ENCODE measurements around the gene TPGS2.
"Not testable (repeated sequence)": the region's sequence is repeated elsewhere in the genome, so short reads cannot be mapped to it uniquely, and the experiment has no call there.

TPGS2 gene

DNA sequence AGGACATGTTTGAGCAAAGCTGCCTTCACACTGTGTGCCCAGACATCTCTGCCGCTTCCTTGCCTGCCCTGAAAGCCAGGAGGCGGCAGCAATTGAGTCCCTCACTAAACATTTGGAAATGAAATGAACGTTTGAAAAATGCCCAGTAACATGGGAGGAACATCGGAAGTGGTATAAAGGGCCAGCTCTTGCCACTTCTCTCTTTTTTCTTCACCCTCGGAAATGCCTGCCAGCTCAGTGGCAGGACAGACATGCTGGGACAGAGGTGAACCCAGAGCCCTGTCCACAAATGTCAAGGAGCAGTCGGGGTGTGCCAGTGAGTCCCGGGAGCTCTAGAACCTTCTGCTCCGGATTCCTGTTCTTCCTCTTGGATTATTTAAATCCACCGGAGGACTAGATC lies 46.1 kb downstream of the TPGS2 start:
- Histone ChIP-seq H3K4me1 (ENCODE audit: insufficient read depth, low read length) (peaks cover 4% of the 10 kb centered on the region), H3K36me3 (ENCODE audit: insufficient read depth, low read length) (peaks cover 21% of the 10 kb centered on the region), H3K4me3 (ENCODE audit: low read length) (no peak overlapping the region), H3K27me3 (ENCODE audit: insufficient read depth, low read length) (no peaks in the 10 kb centered on the region), H2AFZ (ENCODE audit: low read depth, low read length) (no peak overlapping the region), H3K9me3 (ENCODE audit: low read length) (no peaks in the 10 kb centered on the region)

DNA sequence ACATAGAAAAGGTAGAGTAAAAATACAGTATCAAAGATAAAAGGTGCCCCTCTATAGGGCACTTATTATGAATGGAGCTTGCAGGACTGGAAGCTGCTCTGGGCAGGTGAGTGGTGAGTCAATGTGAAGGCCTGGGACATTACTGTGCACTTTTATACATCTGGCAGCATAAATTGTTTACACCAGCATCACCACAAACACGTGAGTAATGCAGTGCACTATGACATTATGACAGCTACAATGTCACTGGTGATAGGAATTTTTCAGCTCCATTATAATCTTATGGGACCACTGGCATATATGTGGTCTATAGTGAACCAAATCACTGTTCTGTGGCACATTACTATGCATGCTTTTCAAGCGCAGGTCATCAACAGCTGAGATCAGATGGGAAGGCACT lies 48.1 kb downstream of the TPGS2 start:
- H3K9me3 ChIP-seq (ENCODE audit: low read length), result no peaks in the 10 kb centered on the region
- no peak overlapping the region for H2AFZ ChIP-seq (ENCODE audit: low read depth, low read length)
- H3K4me1 ChIP-seq (ENCODE audit: insufficient read depth, low read length), result no peaks in the 10 kb centered on the region
- no peak overlapping the region for H3K4me3 ChIP-seq (ENCODE audit: low read length)
- H3K36me3 ChIP-seq (ENCODE audit: insufficient read depth, low read length), result peaks cover 23% of the 10 kb centered on the region
- H3K27me3 ChIP-seq (ENCODE audit: insufficient read depth, low read length), result no peaks in the 10 kb centered on the region

DNA sequence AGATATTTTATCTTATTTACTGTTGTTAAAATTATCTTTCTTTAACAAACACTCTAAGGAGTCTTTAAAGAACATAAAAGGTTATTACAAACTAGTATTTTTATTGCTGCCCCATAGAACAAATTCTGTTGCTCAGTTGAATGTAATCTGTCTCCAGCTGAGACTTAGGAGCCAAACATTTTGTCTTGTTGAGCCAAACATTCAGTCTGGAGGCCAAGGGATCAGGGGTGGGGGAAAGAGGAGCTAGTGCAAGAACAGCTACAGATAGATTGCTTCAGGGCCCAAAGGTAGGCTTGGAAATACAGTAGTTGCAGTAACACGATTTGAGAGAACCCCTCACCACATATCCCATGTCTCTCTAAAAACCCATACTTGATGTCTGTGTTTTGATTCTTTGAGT lies 51.2 kb downstream of the TPGS2 start:
- no peaks in the 10 kb centered on the region for H3K4me1 ChIP-seq (ENCODE audit: insufficient read depth, low read length)
- peaks cover 23% of the 10 kb centered on the region for H3K36me3 ChIP-seq (ENCODE audit: insufficient read depth, low read length)
- no peaks in the 10 kb centered on the region for H3K27me3 ChIP-seq (ENCODE audit: insufficient read depth, low read length)
- H2AFZ ChIP-seq (ENCODE audit: low read depth, low read length), result no peak overlapping the region
- H3K9me3 ChIP-seq (ENCODE audit: low read length), result no peaks in the 10 kb centered on the region
- no peak overlapping the region for H3K4me3 ChIP-seq (ENCODE audit: low read length)

DNA sequence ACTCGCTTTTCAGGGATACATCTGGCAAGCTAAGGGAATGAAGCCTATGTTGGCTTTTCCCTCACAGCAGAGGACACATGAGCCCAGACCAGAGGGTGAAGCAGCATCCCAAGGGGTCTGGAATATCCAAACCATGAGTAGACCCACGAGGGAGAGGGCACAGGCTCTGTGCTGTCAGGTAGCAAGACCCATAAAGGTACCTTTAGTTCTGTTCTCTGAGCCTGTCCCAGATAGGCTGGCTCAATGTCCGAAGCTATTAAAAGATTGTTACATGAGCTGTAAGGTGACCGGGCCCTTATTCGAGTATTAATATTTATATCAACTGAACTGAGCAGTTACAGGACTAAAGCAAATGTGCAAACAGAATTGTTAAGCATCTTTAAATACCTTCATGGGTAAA lies 52.2 kb downstream of the TPGS2 start:
- Histone ChIP-seq H3K4me3 (ENCODE audit: low read length) (no peak overlapping the region), H3K4me1 (ENCODE audit: insufficient read depth, low read length) (no peaks in the 10 kb centered on the region), H3K27me3 (ENCODE audit: insufficient read depth, low read length) (no peaks in the 10 kb centered on the region)

DNA sequence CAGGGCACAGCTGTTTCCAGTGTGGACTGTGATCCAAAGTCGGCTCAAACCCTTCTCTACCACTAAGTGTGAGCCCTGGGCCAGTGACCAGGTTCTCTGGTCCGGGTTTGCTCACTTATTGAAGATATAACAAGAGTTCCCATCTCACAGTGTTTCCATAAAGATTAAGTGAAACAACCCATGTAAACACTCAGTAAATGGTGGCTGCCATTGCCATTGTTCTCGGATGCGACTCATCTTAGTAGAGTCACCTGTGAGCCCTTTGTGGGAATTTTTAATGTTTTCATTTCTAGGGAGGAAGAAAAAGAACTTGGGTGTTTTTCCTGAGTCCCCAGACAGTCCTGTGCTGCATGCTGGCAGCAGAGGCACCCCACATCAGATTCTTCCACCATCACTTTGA lies 53.4 kb downstream of the TPGS2 start:
- H3K36me3 ChIP-seq (ENCODE audit: insufficient read depth, low read length), result peaks cover 16% of the 10 kb centered on the region
- no peak overlapping the region for H3K4me3 ChIP-seq (ENCODE audit: low read length)
- H3K4me1 ChIP-seq (ENCODE audit: insufficient read depth, low read length), result peaks cover 9% of the 10 kb centered on the region
- no peaks in the 10 kb centered on the region for H3K9me3 ChIP-seq (ENCODE audit: low read length)
- no peaks in the 10 kb centered on the region for H3K27me3 ChIP-seq (ENCODE audit: insufficient read depth, low read length)
- no peak overlapping the region for H2AFZ ChIP-seq (ENCODE audit: low read depth, low read length)

More for the DNA sequence above, 52.2 kb downstream of the TPGS2 start:
- Histone ChIP-seq H3K9me3 (ENCODE audit: low read length) (no peaks in the 10 kb centered on the region), H3K36me3 (ENCODE audit: insufficient read depth, low read length) (peaks cover 23% of the 10 kb centered on the region), H2AFZ (ENCODE audit: low read depth, low read length) (no peak overlapping the region)

DNA sequence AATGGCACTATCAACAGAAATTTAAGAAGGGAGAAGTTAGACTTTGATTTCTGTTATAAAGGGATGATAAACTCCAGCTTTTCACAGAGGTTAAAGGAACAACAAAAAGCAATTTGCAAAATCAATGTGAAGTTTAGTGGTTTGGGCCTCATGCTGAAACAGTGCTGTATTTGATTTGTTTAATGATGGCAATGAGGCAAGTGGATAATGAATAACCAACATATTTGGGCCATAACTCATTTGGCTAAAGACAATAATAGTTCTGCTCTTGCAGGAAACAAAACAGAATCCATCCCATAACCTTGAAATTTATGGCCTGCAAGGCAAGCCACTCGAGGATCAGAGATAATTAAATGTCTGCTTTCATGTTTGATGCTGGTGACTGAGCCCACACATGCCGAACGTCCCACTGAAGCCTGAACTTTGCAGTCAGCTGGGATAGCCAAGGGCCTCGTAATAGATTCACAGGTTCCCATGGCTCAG lies 56.5 kb downstream of the TPGS2 start:
- H3K4me1 ChIP-seq (ENCODE audit: insufficient read depth, low read length), result peaks cover 9% of the 10 kb centered on the region
- no peak overlapping the region for H2AFZ ChIP-seq (ENCODE audit: low read depth, low read length)
- no peaks in the 10 kb centered on the region for H3K9me3 ChIP-seq (ENCODE audit: low read length)
- peaks cover 15% of the 10 kb centered on the region for H3K36me3 ChIP-seq (ENCODE audit: insufficient read depth, low read length)
- no peaks in the 10 kb centered on the region for H3K27me3 ChIP-seq (ENCODE audit: insufficient read depth, low read length)
- H3K4me3 ChIP-seq (ENCODE audit: low read length), result no peak overlapping the region

DNA sequence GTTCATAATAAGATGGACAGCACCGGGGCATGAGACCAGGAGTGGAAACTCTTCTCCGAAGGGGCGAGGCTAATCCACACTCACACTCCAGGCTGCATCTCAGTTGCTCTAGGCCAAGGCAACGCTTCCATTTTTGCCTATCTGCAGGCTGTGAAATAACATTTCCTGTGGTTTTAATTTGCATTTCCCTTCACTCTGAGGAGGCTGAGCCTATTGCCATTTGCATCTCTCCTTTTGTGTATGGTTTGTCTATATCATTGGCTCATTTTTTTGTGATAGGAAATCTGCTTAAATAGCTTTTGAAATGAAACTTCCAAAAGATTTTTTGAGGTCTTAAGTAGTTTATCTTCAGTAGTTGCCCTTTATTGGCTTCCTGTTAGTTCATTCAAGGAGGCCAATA lies 57.6 kb downstream of the TPGS2 start:
- Histone ChIP-seq H3K4me1 (ENCODE audit: insufficient read depth, low read length) (peaks cover 9% of the 10 kb centered on the region), H2AFZ (ENCODE audit: low read depth, low read length) (no peak overlapping the region), H3K4me3 (ENCODE audit: low read length) (no peak overlapping the region), H3K27me3 (ENCODE audit: insufficient read depth, low read length) (no peaks in the 10 kb centered on the region), H3K9me3 (ENCODE audit: low read length) (no peaks in the 10 kb centered on the region), H3K36me3 (ENCODE audit: insufficient read depth, low read length) (peaks cover 13% of the 10 kb centered on the region)

DNA sequence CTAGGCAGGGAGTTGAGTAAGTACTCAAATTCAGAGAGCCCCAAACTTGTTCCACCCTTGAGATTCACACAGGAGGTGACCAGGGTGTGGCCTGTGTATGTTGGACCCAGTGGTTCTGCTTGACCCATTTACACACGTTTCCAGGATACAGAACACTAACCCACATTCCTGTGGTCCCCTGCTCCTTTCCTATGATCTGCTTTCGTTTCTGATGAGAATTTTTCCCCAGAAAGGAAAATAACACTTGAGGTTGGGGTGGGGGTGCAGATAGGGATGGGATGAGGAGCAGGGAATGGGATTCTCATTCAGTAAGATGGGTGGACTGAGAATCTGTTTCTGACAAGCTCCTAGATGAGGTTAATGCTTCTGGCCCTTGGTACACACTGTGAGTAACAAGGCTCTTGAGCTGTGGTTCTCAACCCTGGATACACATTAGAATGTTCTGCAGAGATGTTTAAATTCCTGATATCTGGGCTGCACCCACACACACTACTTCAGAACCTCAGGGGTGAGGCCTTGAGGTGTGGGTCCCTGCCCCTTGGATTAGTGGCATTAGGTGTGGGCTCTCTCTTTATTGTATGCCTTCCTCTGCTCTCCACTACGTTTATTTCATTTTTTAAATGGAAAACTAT lies 58.4 kb downstream of the TPGS2 start:
- Histone ChIP-seq H3K4me3 (ENCODE audit: low read length) (no peak overlapping the region), H2AFZ (ENCODE audit: low read depth, low read length) (no peak overlapping the region), H3K9me3 (ENCODE audit: low read length) (no peaks in the 10 kb centered on the region), H3K36me3 (ENCODE audit: insufficient read depth, low read length) (peaks cover 13% of the 10 kb centered on the region), H3K27me3 (ENCODE audit: insufficient read depth, low read length) (no peaks in the 10 kb centered on the region), H3K4me1 (ENCODE audit: insufficient read depth, low read length) (peaks cover 9% of the 10 kb centered on the region)

DNA sequence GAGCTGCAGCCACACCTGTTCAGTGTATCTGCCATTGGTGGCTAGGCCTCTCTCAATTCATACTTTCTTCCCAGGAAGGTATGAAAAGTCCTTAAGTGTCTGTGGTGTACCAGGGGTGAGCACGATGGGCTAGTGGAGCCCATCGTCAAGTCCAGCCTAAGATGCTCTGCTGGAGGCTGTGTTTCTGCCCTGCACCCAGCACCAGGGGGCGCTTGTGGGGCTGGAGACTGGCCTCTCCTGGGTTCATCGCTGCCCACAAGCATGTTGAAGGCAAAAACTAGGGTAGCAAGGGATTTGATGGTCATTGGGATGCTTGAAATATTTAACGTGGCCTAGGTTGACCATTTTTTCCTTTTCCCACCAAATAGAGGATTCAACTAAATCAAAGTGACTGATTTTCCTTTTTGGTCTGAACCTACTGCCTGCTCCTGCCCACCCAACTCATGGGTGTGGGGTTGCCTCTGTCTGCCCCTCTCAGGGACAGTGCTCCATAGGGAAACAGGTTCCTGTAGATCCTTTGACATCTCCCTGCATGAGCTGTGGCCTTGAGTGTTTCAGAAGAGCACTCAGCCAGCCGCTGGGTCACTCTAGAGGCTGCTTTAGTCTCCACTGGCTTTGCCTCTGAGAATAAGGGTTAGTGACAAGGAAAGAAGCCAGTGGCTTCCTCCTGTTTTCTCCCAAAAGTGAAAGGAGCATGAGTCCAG lies 59.0 kb downstream of the TPGS2 start:
- Histone ChIP-seq H3K36me3 (ENCODE audit: insufficient read depth, low read length) (peaks cover 13% of the 10 kb centered on the region), H3K27me3 (ENCODE audit: insufficient read depth, low read length) (no peaks in the 10 kb centered on the region), H3K4me3 (ENCODE audit: low read length) (no peak overlapping the region), H3K9me3 (ENCODE audit: low read length) (no peaks in the 10 kb centered on the region), H3K4me1 (ENCODE audit: insufficient read depth, low read length) (peaks cover 9% of the 10 kb centered on the region), H2AFZ (ENCODE audit: low read depth, low read length) (no peak overlapping the region)

DNA sequence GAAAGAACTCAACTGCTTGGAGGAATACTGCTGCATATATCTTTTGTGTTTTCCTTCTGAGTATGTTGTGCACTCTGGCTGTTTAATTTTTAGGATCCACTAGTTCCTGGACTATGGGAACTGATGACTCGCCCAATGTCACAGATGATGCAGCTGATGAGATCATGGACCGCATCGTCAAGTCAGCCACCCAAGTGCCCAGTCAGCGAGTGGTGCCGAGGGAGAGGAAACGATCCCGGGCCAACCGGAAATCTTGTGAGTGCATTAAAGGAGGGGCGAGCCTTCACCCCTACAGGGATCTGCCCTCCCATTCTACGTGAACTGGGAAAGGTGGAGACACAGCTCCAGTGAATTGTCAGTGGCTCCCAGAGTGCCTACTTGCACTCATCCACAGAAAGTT lies 59.6 kb downstream of the TPGS2 start:
- Histone ChIP-seq H2AFZ (ENCODE audit: low read depth, low read length) (no peak overlapping the region), H3K36me3 (ENCODE audit: insufficient read depth, low read length) (peaks cover 13% of the 10 kb centered on the region), H3K4me1 (ENCODE audit: insufficient read depth, low read length) (peaks cover 9% of the 10 kb centered on the region), H3K27me3 (ENCODE audit: insufficient read depth, low read length) (no peaks in the 10 kb centered on the region), H3K4me3 (ENCODE audit: low read length) (no peak overlapping the region), H3K9me3 (ENCODE audit: low read length) (peaks cover 2% of the 10 kb centered on the region)

DNA sequence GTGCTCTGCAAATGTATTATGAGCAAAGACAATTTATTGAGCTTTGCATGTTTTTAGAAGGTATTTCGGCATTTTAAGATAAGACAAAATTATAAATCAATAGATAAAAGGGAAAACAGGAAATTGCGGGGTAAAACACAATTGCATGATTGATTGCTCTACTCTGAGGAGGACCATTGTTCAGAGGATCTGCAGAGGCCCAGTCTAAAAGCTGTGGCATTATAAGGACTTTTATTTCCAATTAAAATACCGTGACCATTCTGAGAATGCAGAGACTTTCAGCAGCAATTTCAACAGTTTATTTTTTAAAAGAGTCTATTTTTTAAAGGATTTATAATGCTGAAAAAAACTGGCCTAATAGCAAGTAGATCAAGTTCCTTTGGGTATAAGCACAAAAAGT lies 62.0 kb downstream of the TPGS2 start:
- Histone ChIP-seq H3K36me3 (ENCODE audit: insufficient read depth, low read length) (peaks cover 18% of the 10 kb centered on the region), H3K27me3 (ENCODE audit: insufficient read depth, low read length) (no peaks in the 10 kb centered on the region), H3K4me3 (ENCODE audit: low read length) (no peak overlapping the region), H2AFZ (ENCODE audit: low read depth, low read length) (no peak overlapping the region), H3K4me1 (ENCODE audit: insufficient read depth, low read length) (peaks cover 9% of the 10 kb centered on the region), H3K9me3 (ENCODE audit: low read length) (peaks cover 10% of the 10 kb centered on the region)

DNA sequence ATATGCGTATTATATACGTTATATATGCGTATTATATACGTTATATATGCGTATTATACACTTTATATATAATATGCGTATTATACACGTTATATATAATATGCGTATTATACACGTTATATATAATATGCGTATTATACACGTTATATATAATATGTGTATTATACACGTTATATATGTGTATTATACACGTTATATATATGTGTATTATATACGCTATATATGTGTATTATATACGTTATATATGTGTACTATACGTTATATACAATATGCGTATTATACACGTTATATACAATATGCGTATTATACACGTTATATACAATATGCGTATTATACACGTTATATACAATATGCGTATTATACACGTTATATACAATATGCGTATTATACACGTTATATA lies 65.8 kb downstream of the TPGS2 start:
- not testable (repeated sequence) for H3K27me3 ChIP-seq (ENCODE audit: insufficient read depth, low read length); H3K4me1 ChIP-seq (ENCODE audit: insufficient read depth, low read length); H3K4me3 ChIP-seq (ENCODE audit: low read length); H2AFZ ChIP-seq (ENCODE audit: low read depth, low read length)
- Histone ChIP-seq H3K36me3 (ENCODE audit: insufficient read depth, low read length) (peaks cover 18% of the 10 kb centered on the region), H3K9me3 (ENCODE audit: low read length) (peaks cover 15% of the 10 kb centered on the region)

DNA sequence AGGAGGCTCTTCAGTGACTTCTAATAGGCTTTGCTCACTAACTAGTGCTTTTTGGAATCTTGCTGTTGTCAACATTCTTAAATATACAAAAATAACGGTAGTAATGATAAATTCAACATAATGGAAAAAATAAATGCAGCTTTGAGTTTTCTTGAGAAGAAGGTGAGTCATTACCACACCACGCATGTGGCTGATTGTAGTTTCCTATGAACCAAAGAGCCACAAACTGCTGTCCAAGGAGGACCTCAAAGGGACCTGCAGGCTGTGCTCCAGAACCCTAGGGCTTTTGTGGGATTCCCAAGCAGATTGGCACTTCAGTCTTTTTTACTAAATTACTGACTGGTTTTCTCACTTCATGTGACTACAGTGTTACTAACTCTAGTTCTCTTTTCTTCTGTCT lies 66.7 kb downstream of the TPGS2 start:
- peaks cover 18% of the 10 kb centered on the region for H3K36me3 ChIP-seq (ENCODE audit: insufficient read depth, low read length)
- H2AFZ ChIP-seq (ENCODE audit: low read depth, low read length), result no peak overlapping the region

More for the DNA sequence above, 66.7 kb downstream of the TPGS2 start:
- H3K9me3 ChIP-seq (ENCODE audit: low read length), result peaks cover 15% of the 10 kb centered on the region
- no peaks in the 10 kb centered on the region for H3K4me1 ChIP-seq (ENCODE audit: insufficient read depth, low read length)
- H3K4me3 ChIP-seq (ENCODE audit: low read length), result no peak overlapping the region
- H3K27me3 ChIP-seq (ENCODE audit: insufficient read depth, low read length), result no peaks in the 10 kb centered on the region
